Cortex of kidney (tissue), 1 donor: Measurements from ENCODE around the gene ATP8B4.
"Not testable (repeated sequence)": the region's sequence is repeated elsewhere in the genome, so short reads cannot be mapped to it uniquely, and the experiment has no call there.

Experiments
- DNase-seq: peaks from one replicate; lab custom pipeline; 2025; lab: John Stamatoyannopoulos, UW

Gene ATP8B4

DNA sequence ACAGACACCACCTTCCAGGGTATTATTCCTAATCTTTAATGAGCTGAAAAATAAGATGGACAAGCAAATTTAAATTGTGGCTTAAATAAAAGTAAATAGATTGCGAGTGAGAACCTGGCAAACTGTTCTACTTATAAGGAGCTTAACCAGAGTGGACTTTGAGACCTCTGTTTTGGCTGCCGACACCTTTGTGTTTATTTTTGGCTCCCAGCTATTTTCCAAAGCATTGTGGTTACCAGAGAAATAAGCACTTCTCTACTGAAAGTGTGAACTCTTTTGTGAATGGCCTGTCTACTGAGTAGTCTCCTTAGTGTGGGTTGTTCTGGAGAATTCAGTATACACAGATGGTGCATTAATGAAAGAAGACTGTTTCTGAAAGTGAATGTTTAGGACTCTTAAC is 109.4 kb downstream of the ATP8B4 start:
- DNase-seq = no peak

DNA sequence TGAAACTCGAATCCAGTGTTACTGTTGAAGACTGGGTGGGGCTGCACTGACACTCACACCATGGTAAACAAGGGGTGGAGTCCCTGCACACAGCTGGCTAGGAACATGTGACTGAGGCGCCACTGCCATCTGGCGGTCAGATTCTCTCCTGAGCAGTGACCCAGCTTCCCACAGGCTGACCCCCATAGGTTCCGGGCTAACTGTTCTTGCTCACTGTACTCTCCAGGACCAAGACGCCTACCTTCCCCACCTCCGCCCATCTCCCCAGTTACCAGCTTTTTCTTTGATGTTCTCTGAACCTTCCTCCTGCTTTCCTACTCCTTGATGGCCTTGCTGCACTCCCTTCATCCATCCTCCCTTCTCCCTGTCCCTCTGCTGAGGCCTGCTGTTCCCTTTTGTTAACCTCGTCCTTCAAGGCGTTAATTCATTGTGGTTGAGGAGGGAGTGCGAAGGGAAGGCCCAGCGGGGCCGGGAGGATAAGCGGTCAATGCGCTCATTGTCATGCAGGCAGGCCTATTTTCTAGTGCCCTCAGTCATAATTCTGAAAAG is 115.2 kb downstream of the ATP8B4 start:
- DNase-seq = no peak

DNA sequence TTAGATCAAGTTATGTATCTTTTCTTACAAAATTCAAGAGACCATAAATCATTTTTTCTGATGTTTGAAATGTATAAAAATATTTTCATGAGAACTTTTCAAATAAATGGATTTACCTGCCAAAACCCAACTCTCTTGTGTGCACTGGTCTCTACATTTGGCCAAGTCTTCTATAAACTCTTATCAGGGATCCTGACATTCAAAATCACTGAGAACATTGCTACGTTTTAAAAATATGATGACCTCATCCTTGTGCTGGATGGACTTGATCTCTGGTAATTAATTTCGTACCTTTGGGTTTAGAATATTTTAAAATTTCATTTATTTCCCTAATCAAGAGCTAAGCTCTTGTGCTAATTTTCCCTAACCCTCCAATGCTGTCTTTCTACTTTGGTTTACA is 127.4 kb downstream of the ATP8B4 start:
- no peak for DNase-seq

GRCh38 chr15:49990835-49991545 is 128.0 kb downstream of the ATP8B4 start:
- no peak for DNase-seq

- DNase-seq = no peak
Observed at GRCh38 chr15:49989498-49989897, 129.5 kb downstream of the ATP8B4 start.

DNA sequence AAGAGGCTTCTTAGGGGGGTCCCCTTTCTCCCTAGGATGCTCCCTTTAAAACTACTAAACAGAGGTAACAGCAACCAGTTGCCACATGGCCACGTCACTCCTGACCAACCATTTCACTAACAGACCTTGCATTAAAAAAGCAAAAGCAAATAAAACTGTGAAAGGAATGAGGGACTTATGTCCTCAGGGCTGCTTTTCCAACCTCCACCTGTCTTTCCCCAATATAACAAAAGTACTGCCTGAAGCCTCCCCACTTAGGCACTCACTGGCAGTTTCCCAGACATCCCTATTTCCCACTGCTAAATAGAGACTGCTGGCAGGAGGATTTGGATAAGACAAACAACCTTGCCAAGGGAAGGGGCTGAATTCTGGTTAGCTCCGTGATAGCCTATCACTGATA is 130.3 kb downstream of the ATP8B4 start:
- DNase-seq = no peak

GRCh38 chr15:49987896-49988295 is 131.1 kb downstream of the ATP8B4 start:
- no peak for DNase-seq

- DNase-seq = no peak
Observed at GRCh38 chr15:49987198-49987785, 131.7 kb downstream of the ATP8B4 start.

DNA sequence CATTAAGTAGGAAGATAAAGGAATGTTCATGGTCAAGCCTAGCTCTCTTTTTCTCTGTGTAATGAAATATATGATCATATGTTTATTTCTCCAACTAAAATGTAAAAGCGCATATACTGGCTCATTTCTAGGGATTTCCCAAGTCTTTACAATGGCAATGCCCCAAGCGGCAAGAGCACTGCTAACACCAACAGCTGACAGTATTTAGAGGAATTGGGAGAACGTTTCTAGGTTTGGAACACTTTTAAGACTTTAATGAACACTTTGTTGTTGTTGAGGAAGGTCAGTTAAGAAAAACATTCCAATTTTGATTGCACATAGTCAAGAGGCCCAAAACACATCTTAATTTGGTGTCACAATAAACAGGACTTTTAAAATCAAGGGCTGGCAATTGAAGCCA is 132.7 kb downstream of the ATP8B4 start:
- DNase-seq = no peak

DNA sequence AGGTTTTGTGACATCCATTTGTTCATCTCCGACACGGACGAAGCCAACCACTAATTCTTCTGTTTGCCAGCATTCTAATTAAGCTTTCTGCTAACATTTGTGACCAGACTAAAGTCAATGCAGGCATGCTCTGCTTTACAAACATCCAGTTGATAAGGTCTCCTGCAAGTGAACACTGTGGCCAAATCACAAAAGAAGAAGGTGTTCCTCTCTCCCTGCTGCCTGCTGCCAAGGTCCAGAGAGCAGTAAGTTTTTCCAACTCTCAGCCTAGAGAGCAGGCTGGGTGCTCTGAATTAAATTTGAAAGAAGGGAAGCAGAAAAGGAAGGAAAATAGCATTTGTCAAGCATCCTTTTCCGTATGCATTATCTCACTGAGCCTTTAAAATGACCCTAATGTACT is 133.6 kb downstream of the ATP8B4 start:
- no peak for DNase-seq

- DNase-seq = no peak
Observed at GRCh38 chr15:49984436-49984835, 134.6 kb downstream of the ATP8B4 start.

- DNase-seq = no peak
Observed at GRCh38 chr15:49982584-49982983, 136.4 kb downstream of the ATP8B4 start.

DNA sequence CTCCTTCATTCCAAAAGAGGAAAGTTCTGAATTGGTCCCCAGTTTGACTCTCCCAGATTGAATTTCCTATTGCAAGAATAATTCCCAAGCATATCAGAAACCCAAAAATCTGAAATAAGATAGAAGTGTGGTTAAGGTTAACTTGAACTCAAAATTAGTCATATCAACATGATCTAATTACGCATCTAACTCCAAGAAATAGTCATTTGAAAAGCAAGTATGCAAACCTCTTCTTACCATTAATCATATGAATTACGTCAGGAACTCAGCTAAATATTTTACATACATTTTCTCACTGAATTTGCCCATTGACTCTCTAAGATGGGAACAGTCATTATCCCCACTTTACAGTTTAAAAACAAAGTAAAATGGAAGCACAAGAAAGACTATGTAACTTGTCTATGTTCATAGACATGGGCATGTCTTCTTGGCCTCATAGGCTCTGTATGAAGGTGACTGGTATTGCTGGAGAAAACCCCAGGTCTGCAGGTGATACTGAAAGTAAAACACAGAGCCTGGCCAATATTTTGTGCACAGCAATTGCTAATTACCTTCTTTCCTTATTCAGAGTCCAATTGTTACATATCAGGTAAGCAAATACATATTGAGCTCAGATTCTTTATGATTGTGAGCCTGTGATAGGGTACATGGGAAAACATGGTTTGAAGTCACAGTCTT is 139.2 kb downstream of the ATP8B4 start:
- DNase-seq = no peak

GRCh38 chr15:49978121-49978520 is 140.9 kb downstream of the ATP8B4 start:
- no peak for DNase-seq

GRCh38 chr15:49977306-49977705 is 141.7 kb downstream of the ATP8B4 start:
- no peak for DNase-seq

DNA sequence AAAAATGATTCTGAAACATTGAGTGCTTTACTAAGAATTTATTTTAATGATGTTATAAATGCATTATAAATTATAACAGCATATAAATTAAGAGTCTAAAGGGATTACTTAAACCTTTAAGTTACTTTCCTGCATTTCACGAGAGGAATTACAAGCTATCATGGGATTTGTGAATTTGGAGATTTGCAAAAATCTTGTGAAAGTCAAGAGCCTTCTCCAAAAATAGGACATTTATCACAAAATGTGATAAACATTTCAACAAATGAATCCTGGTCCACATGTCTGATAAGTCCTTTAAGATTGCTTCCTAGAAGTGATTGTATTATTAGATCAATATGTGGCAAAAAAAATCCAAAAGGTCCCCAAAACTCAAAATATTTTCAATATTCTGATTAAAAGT is 154.5 kb downstream of the ATP8B4 start:
- no peak for DNase-seq

DNA sequence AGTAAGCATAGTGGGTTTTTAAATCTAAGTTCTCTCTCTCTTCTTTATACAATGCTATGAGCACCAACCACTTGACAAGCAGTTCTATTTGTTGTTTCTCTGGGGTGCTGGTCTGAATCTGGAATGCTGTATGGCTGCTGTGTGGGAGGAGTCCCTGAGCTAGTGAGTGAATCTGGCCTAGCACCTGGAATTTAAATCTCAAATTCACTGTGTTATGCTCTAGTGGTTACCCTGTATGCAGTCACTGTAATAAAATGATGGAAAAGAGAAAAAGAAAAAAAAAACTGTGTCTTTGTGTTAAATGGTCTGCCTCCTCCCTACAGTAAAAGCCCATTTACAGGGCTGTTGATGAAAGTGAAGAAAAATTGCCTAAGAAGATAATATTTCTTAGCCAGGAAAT is 155.0 kb downstream of the ATP8B4 start:
- no peak for DNase-seq

DNA sequence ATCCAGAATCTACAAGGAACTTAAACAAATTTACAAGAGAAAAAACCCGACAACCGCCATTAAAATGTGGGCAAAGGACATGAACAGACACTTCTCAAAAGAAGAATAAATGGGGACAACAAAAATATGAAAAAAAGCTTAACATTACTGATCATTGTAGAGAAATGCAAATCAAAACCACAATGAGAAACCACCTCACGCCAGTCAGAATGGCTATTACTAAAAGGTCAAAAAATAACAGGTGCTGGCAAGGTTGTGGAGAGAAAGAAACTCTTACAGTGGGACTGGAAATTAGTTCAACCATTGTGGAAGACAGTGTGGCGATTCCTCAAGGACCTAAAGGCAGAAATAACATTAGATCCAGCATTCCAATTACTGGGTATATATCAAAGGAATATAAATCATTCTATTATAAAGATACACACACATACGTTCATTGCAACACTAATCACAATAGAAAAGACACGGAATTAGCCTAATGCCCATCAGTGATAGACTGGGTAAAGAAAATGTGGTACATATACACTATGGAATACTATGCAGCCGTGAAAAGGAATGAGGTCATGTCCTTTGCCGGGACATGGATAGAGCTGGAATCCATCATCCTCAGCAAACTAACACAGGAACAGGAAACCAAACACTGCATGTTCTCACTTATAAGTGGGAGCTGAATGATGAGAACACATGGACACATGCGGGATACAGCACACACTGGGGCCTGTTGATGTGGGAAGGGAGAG is 155.8 kb downstream of the ATP8B4 start:
- DNase-seq = not testable (repeated sequence)

GRCh38 chr15:49962044-49962602 is 156.9 kb downstream of the ATP8B4 start:
- DNase-seq = no peak

DNA sequence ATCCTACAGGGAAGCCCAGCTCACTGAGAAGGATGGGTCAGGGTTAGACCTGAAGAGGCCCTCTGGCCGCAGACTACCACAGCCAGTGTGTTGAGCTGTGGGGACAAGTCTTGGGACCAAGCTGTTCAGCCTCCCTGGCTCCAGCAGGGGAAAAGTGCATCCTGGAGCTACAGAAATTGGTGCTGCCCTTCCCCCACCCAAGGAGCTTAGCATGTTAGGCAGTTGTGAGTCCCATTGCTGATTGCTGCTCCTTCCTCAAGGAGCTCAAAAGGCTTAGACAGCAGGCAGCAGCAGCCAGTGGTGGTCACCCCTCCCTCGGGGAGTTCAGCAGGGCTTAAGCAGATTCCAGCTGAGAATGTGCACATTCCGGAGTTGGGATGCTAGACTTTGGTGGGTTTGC is 165.6 kb downstream of the ATP8B4 start:
- no peak for DNase-seq

DNA sequence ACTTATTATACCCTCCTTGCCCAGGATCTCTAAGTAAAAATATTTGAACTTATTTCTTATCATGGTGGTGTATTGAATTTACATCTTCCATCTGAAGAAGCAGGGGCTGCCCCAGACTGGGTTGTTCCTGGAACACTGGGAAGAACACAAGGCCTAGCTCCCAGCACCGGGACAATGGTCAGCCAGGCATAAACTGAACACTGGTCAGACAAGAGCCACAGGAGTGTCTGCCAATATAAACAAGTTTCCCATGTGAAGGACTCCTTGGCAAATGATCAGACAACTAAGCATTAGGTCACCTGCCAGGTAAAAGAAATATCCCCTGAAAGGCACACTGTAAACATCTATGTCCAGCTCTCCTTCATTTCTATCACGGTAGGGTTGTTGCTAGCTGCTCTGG is 172.4 kb downstream of the ATP8B4 start:
- no peak for DNase-seq

GRCh38 chr15:49934487-49934886 is 184.5 kb downstream of the ATP8B4 start:
- DNase-seq = no peak
